CD4-positive, alpha-beta T cell treated with Interleukin-4 for 1 hour (primary cell): ENCODE results near the gene JAG2.
"Not testable (repeated sequence)": the region's sequence is repeated elsewhere in the genome, so short reads cannot be mapped to it uniquely, and the experiment has no call there.

Experiments
- DNase-seq, 2 donors: peaks; one replicate each; pipeline ENCODE4 v3.0.0-alpha.2; 2020 to 2022

Gene JAG2

DNA sequence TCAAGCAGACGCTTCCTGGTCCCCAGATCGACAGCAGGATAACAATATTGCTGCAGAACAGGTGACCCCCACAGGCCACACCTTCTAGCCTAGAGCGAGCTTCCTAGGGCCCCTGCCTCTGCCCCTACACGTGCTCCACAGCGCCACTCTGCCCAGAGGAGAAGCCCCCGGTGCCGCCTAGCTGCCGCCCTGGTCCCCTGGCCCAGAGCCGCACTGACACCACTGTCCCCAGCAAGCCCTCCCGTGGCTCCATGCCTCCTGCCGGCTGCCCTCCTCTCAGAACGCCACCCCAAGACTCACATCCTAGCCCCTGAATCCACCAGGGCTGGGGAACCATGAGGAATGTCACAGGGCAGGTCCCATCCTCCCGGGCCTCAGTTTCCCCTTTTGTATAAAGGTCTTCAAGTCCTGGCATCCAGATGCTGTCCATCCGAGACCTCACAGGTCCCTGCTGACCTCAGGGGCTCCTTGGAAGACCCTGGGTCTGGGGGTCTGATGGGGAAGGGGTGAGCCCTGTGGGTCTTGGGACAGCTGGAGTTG lies 31.0 kb downstream of the JAG2 start:
- no peak for DNase-seq

DNA sequence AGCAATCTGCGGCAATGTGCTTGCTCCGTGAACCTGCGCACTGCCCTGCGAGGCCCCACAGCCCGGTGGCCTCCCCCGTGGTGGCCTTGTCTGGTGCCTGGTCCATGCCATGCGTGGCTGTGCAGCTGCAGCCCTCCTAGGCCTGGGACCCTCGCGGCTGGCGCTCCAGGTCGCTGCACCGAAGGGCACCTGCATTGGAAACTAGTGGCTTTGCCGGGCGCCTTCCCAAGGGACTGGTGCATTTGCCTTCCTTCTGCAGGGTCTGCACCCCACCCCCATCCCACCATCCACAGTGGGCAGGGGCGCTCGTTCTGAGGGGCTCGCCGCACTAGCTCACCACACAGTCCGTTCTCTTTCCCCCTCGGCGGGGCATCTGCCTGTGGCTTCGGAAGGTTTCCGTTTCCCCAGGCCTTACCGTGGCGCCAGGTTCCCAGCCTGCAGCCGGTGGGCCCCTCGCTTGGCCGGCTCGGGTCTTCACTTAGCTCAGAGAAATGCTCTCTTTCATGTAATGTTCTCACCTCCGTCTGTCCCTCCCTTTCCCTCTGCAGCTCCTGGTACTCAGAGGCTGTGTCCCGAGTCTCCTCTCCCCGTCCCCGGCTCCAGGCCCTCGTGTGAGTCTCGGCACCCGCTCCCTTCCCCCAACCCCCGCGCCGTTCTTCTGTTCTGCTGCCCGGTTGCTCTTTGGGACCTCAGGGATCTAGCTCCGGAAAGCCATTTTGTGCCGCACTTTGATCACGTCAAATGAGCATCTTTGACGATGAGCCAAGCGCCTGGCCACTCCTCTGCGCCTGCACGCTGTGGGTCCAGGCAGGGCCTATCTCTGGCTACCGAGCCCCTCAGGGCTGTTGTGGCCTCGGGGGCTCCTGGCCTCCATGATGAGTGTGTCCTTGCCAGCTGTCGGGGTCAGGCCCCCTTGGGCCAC lies 31.9 kb downstream of the JAG2 start:
- no peak for DNase-seq

DNA sequence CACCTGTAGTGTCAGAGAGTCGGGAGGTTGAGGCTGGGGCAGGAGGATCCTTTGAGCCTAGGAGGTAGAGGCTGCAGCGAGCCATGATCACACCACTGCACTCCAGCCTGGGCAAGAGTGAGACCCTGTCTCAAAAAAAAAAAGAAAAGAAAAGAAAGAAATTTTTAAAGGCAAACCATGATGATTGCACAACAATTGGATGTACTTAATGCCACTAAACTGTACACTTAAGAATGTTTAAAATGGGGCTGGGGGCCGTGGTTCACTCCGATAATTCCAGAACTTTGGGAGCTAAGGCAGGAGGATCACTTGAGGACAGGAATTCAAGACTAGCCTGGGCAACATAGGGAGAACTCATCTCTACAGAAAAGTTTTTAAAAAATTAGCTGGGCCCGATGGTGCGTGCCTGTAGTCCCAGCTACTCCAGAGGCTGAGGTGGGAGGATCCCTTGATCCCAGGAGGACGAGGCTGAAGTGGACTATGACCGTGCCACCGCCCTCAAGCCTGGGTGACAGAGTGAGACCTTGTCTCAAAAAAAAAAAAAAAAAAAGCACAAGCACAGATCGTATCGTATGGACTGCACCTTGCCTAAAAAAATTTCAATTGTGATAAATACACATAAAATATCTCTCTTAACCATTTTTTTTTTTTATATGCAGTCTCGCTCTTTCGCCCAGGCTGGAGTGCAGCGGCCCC lies 32.7 kb downstream of the JAG2 start:
- no peak for DNase-seq

DNA sequence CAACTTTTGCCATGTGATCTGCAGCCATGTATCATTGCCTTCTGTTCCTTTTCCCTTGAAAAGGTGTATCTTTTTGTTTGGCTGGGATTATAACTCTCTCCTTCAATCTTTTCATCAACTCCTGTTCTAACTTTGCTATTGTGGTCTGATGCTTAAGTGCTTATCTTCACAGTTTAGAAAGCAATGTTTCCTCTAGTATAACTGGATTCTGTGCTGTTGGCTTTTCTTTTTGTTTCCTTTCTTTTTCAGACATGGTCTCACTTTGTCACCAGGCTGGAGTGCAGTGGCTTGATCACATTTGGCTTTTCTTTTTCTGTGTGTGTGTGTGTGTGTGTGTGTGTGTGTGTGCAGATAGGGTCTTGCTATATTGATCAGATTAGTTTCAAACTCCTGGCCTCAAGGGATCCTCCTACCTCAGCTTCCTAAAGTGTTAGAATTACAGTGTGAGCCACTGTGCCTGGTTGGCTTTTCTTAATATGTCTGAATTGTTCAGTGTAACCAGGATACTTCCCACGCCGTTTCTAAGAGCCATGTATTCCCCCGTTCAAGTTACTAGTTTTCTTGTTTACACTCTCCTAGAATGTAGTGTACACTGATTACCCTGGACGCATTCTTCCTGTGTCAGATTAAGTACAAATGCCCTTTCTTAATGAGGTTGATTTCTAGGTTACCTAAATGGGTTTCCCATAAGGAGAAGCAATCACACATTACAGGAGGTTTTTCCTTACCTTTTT lies 35.5 kb downstream of the JAG2 start:
- DNase-seq = no peak

DNA sequence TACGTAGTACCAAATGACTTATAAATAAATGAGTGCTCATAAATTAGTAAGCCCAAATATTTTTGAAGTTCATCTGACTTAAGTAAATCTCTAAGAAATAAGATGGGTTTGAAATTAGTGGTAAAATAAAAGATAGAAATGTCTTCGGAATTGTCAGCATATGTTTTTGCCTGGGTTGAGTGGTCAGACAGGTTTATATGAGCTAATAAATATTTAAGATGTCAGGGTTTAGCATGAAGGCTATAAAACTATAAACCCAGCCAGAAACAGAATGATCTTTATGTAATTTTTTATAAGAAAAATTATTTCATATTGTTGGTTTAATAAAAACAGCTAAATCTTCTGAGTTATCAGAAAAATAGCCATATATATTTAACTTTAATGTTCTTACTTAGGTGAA lies 37.3 kb downstream of the JAG2 start:
- no peak for DNase-seq

DNA sequence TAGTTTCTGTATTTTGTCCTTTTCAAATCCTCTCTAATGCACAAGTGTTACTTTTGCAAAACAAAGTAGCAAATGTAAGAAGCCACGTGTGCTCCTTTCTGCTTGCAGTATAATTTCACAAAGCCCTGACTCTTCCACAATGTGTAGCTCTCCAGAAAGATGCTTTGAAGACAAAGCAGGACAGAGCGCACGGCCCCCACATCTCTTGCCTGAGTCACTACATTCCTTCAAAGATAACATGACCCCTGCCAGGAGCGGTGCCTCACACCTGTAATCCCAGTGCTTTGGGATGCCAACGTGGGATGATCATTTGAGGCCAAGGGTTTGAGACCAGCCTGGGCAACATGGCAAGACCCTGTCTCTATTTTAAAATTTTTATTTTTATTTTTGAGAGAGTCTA lies 40.5 kb downstream of the JAG2 start:
- DNase-seq = no peak

DNA sequence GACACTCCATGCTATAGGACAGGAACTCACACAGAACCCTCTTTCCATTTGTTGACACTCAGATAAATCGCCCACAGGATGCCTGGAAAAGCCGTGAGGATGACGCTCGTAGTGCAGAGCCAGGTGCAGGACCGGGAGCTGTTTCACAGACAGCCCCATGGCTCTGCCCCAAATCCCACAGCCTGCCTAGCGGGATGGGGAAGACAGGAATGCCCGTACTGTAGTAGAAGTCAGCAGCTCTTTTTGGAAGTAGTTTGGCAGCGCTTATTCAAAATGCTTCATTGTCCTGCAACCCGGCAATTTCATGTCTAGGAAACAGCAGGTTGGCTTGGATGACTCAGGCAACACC lies 41.6 kb downstream of the JAG2 start:
- no peak for DNase-seq

DNA sequence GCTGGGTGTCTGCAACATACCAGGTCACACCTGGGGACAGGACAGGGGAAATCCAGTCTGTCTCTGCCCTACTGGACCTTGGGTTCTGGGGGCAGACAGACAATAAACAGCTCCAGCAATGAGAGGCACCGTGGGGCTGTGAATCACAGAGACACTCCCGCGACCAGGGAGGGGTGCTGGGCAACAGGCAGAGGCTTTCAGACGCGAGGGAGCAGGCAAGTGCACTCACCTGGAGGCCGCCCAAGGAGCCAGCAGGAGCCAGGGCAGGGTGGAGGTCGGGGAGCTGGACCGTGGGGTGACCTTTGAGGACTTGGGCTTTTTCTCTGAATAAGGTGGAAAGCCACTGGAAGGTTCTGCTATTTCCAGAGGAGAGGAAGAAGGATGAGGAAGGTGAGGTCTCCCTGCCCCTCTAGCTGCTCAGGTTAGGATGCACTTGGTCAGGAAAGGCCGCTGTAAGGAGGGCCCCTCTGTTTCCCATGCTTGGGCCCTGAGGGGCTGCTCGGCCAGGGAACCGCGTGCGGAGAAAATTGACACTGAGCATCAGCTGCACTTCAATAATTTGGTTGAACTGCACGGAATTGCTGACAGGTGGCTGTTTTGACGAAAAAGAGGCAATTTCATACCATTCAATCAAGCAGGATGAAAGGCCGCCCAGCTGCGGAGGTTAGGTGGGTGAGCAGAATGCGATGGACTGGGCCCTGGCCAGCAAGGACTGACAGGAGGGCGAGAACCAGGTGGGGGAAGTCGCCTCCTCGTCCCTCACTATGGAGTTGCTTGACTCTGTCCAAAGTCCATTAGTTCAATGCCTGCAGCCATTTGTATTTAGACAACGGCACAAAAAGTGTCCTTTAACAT lies 42.2 kb downstream of the JAG2 start:
- no peak for DNase-seq

DNA sequence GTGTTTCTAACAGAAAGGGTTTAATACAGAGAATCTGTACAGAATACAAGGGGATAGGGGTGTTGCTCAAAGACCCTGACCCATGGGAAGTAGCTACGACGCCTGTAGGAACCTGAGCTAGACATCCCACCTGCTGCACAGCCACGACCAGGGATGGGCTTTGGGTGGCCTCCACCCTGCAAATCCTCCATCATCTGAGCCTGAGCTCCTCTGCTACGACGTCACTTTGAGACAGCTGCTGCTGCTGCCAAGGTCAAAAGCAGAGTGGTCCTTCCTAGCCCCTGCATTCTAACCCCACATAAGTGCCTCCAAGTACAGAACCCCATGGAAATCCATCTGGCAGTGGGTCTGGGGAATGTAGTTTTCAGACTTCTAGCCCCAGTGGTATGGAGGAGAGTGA lies 43.8 kb downstream of the JAG2 start:
- no peak for DNase-seq

DNA sequence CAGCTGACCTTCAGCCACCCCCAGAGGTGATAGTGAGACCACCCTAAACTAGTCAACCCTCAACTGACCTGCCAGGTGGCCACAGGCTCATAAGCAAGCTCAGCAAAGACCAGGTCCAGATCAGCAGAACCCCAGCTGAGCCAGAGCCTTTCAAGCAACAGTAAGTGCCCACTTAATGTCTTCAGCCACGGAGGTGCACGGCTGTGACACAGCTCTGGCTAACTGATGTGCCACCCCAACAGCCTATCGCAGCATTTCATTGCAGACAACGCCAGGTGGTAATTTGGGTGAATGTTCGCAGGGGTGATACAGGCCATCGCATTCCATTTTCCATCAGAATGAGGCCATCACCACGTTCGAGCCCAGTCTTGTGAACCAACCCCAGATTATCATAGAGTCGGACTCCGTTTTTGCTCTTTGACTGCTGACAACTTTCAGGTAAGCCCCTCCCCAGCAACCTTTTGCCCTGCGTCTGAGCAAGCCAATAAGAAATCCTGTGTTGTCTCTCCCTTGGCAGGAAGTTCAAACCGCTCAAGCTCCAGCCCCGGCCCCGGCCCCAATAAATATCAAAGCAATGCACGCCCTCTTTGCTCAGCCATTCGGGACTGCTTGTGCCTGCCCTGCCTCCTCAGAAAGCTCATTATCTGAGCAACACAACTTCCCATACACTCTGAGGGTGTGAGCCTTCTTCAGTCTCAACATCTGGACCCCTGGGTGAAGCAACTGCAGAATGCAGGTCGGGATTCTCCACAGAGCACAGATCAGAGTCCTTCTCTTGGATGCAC lies 44.4 kb downstream of the JAG2 start:
- DNase-seq = no peak

DNA sequence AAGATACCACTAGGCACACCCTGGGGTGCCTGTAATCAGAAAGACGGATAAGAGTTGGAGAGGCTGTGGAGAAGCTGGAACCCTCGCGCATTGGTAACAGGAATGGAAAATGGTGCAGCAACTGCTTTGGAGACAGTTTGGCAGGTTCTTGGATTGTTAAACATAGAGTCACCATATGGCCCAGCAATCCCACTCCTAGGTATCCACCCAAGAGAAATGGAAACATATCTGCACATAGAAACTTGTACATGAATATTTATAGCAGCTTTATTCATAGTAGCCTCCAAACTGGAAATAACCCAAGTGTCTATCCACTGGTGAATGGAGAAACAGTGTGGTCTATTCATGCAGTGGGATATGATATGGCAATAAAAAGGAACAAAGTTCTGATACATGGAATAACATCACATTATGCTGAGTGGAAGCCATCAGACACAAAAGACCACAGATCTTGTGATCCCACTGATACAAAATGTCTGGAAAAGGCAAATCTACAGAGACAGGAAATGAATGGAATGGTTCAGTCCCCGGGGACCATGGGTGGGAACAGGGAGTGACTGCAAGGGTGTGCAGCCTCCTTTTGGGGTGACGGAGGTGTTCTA lies 45.4 kb downstream of the JAG2 start:
- DNase-seq = no peak

DNA sequence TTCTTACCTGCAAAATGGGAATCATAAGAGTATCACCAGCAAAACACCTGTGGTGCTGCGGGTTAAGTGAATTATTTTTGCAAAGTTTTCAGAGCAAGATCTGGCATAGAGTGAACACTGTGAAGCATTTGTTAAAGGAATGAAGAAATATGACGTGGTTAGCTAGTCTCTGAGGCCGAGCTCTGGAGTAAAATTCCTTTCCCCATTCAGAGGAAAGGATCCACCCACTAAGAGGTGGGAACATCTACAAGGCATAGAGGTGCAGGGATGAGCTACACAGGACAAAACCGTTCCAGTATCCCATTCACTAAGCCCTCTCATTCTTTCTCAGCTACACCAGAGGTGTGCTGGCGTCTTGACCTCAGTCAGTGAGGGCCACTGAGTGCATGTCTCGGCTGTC lies 48.5 kb downstream of the JAG2 start:
- DNase-seq = no peak

DNA sequence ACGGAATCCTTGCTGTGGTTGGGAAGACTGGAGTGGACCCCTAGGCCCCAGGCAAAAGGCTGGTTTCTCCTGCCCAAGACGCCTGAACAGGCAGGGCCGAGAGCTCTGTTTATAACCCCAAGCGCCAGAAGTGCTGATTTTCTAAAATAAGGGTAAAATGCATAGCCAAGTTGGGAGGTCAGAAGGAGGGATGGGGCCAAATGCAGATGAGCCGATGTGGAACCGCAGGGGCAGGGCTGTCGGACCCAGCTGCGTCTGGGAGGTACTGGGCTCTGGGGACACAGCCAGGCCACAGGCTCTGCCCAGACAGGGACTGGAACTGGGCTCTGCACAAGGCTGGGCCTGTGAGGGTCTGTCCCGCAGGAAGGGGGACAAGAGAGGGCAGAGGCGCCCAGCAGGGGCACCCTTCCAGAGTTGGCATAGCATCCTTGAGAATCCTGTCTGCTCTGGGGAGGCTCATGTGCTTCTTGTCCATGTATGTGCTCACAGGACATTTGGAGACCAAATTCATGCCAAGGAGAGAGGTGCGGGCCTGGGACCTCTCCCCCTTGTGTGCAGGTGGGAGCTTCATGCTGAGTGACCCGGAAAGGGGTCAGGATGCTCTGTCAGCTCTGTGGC lies 49.1 kb downstream of the JAG2 start:
- no peak for DNase-seq

DNA sequence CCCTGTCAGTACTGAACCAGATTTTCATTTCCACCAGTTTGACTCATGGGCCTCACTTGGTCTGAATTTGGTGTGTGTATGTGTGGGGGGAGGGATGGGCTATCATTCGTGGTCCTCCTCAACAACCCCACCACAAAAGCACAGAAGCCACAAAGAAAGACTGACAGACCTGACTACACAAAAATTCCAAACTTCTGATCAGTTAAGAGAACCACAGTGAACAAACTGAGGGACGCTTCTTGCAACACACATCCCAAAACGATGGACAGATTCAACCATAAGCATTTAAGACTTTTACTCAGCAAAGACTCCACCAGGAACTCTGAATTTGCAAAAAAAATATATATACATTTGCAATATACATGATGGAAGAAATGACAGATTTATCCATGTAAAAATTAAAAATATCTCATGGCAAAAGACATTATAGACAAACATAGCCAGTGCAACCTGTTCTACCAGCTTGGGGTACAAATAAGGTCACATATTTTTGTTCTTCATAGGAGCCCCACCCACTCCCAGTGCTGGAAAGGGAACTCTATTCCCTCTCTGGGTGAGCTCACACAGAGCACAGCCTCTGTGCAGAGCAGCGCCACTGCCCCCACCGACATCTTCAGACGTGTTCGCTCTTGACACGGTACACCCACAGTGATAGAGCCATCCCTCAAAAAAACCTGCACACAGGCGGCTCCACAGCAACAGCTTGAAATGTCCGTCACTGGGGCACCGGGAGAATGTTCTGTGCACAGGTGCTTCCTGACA lies 49.7 kb downstream of the JAG2 start:
- no peak for DNase-seq

DNA sequence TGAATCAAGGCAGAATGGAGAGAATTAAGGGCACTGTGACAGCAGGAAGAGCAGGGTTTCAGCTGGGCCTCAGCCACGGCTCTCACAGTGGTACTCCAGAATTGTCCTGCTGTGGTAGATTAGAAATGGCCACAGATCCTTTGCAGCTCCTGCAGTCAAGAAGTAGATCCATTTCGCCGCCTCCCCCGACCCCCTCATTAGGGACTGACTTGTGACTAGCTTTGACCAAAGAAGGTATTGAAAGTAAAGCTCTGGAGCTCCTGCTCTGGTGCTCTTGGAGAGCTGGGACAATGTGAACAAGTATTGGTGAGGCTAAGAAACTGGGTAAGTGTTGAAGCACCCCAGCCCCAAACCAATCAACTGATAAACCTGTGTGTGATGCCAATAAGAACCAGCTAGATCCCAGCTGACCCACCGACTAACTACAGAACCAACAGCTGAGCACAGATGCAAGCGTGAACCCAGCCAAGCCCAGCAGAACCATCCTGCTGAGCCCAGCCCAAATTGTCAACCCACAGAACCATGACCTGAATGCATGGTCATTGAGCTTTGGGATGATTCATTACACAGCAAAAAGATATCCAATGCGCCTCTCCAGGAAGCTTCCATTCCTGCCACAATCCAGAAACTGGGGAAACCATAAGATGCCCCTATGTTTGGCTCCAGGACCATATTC lies 50.7 kb downstream of the JAG2 start:
- no peak for DNase-seq

DNA sequence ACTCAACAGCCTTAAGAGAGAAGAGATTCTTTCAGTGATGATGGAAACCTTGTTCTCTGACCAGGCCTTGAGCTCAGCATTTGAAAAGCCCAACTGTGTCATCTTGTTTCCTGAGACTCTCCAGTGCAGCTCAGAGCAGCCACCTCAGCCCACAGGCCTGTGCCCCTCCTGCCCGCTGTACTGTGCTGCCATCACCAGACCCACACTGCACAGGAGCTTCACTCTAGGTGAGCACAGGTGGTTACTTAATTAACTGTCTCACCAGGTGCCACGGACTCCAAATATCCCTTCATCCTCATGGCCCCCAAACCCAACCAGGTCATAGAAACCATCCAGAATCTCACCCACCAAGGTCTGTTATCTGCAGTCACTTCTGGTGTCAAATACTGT lies 51.3 kb downstream of the JAG2 start:
- no peak for DNase-seq

DNA sequence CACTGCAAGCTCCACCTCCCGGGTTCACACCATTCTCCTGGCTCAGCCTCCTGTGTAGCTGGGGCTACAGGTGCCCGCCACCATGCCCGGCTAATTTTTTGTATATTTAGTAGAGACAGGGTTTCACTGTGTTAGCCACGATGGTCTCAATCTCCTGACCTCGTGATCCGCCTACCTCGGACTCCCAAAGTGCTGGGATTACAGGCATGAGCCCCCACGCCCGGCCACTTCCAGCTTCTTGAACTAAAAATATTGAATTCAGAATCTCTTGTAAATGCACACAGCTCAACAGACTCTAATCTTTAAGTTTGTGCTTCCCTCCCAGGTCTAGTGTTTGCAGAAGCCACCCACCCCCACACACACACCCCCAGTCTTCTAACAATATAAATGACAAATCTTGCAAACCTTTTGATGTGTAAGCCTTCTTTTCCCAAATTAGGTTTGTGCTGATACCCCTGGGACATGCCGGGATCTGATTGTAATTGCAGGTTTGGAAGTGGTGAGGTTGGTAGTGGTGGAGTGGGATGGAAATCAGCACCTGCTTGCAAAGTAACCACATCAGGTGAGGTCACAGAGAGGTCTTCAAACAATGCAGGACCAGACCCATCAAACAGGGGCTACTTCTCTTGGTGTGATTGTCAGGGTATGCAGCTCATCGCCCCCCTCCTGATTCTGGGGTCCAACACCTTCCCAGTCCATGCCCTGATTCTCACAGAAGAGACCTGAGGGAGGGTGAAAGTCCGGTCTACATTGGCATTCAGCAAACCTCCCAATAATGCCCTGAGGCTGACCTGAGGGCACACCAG lies 51.9 kb downstream of the JAG2 start:
- no peak for DNase-seq

DNA sequence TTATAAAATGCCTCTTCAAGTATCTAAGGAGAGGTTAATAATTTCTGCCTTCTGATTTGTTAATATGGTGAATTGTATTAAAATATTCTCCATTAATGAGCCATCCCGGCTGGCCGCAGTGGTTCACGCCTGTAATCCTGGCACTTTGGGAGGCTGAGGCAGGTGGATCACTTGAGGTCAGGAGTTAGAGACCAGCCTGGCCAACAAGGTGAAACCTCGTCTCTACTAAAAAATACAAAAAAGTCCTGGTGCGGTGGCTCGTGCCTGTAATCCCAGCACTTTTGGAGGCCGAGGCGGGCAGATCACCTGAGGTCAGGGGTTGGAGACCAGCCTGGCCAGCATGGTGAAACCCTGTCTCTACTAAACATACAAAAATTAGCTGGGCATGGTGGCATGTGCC lies 59.3 kb downstream of the JAG2 start:
- DNase-seq = not testable (repeated sequence)

DNA sequence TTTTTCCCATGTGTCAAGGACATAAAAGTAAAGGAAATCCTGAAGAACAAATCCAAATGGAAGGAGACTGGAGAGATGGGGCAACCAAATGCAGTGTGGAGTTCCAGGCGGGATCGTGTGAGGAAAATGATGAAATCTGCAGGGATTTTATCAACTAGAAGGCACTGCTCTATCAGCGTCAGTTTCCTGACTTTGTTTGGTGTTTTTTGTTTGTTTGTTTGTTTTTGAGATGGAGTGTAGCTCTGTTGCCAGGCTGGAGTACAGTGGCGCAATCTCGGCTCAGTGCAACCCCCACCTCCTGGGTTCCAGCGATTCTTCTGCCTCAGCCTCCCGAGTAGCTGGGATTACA lies 60.1 kb downstream of the JAG2 start:
- DNase-seq = no peak
